Stimulated activated CD8-positive, alpha-beta memory T cell treated with anti-CD3 and anti-CD28 coated beads, Interleukin-4, amount 100 ng/mL, for 24 hours (primary cell): ENCODE data around the gene CCR5.
"Not testable (repeated sequence)": the region's sequence is repeated elsewhere in the genome, so short reads cannot be mapped to it uniquely, and the experiment has no call there.

Experiments
- DNase-seq: peaks from one replicate; pipeline ENCODE4 v3.0.0-alpha.2; 2020; ENCODE audit warnings: low read depth

CCR5 gene

GRCh38 chr3:46370839-46371518 lies at the start of gene CCR5:
Gene CCR5, plus strand, starts transcription at chr3:46370946. Its CDS starts 1,957 bp downstream, at chr3:46372903.
- no peak for DNase-seq

- DNase-seq: no peak
Measured at GRCh38 chr3:46321461-46322104, 49.2 kb upstream of the CCR5 start.

DNA sequence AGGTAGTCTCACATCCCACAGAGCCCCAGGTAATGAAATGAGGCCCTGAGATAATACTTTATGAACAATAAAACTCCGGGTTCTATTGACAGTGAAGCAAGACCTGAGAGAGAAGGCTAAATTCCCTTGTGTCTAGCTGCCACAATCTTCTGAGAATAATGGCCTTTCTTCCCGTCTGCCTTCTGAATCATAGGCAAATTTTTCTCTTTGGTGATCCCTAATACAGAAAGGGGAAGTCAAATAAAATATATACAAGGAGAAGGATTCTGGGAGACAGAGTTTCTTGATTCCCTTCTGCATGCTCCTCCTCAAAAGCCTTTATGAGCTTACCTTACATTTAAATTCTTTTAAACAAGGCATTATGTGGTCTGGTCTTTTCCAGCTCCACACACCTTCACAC lies 46.7 kb upstream of the CCR5 start:
- DNase-seq: no peak

- DNase-seq: no peak
Measured at GRCh38 chr3:46325645-46326300, 45.0 kb upstream of the CCR5 start.

DNA sequence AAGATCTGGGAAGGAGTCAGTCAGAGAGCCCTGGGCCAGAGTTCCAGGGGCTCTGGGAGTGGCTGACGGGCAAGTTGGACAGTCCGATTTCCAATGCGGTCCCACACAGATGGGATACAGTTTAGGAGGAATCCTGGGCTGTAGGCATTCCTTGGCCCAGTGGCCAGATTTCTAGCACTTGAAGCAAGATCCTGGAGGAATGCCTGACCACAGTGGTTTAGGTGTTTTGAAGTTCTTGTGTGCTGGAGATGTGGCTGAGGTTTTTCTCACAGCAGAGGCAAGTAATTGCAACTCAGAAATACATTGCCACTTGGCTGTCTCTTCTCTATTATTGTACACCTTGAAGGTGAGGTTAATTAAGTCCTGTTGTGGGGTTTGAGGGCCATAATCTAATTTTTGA lies 40.1 kb upstream of the CCR5 start:
- not testable (repeated sequence) for DNase-seq

GRCh38 chr3:46334741-46335478 lies 35.8 kb upstream of the CCR5 start:
- DNase-seq: no peak

DNA sequence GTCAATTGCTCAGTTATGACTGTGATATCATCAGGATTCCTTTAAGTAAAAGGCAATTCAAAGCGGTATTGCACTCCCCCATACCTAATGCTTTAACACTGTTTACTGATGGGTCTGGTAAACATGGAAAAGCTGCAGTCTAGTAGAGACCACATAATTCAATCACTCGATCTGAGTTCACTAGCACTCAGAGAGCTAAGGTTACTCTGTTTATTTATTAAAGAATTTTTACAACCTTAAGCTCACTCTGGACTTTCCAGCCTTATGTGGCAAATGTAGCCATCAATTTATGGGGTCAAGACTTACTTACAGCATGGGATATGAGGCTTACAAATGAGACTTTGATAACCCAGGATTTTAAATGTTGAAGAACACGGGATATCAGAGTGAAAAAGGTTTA lies 35.2 kb upstream of the CCR5 start:
- DNase-seq: no peak

- no peak for DNase-seq
Measured at GRCh38 chr3:46337911-46338310, 32.8 kb upstream of the CCR5 start.

DNA sequence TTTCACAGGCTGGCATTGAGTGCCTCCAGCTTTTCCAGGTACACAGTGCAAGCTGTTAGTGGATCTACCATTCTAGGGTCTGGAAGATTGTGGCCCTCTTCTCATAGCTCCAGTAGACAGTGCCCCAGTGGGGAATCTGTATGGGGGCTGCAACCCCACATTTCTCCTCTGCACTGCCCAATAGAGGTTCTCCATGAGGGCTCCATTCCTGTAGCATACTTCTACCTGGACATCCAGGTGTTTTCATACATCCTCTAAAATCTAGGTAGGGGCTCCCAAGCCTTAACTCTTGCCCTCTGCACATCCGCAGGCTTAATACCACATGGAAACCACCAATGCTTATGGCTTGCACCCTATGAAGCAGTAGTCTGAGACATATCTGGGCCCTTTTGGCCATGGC lies 31.9 kb upstream of the CCR5 start:
- DNase-seq: no peak

- no peak for DNase-seq
Measured at GRCh38 chr3:46344476-46344875, 26.3 kb upstream of the CCR5 start.

DNA sequence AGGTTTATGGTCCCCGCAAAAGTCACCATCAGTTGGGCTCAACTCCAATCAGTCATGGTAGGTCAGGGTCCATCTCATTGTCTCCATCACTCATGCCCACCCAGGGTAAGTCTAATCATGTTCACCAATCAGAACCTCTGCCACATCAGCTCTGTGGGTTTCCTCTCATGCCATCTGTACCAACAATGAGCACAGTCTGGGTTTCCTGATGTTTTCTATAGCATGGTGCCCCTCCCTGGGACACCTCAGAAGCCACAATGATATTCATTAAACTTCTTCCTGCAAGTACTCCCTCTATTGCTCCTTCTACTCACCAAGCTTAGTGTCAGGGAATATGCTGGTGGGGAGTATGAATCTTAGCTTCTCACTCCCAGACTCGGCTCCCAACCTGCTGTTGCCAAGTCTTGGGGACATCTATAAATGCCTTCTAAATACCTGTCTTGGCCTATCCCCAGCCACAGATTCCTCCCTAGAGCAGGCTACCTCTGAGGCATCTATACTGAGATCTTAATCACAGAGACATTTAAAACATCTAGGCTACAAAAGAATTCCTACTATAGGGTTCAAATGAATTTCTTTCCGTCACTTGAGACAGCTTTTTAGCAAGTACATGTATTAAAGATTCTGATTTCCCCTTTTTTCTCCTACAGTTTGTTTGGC lies 21.8 kb upstream of the CCR5 start:
- no peak for DNase-seq

DNA sequence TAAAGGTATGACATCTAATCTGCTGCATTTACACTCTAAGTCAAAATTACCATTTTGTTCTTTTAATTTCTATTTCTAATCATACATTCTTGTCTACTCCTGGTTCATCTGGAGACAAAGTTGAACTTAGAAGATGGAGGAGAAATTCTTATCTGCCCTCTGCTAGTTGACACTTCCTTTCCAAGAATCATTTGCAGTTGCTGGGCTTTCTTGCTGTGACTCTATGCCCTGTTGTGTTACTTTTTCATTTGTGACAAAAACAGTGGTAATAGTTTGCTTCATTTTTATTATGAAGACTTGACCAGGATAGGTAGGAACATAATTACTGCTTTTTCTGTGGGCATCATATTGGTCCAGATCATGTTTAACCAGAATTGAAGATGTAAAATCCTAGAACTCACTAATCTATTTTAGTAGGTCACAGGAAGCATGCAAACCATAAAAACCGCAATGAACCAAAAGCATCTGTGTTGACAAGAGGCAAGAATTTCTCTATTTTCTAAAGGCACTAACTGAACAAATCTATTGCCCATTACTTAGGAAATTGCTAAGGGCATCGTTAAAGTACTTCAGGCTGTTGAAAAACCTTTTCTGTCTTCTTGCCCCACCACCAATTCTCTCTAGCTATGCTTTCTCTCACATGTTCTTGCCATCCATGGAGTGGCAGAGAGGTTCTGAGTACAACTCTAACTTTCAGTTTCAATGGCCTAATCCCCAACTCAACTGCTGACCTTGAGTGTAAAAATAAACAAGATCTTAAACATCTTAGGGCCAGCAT lies 21.1 kb upstream of the CCR5 start:
- DNase-seq: no peak

- DNase-seq: no peak
Measured at GRCh38 chr3:46350262-46350565, 20.5 kb upstream of the CCR5 start.

DNA sequence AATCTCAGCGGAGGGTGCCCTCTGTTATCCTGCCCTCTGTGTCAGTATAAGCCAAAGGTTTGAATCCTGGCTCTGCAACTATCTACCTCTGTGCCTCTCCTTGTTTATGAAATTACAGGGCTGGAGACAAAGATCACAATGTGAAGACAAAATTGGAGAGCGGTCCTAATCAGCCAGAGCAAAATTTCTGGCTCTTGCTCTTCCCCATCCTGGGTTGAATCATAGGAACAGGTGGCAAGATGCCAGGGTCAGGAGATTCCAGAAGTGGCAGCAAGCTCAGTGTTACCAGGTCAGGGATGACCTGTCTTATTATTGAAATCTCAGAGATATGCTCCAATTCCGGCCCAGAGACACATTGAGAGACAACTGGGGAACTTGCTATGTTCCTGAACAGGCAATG lies 19.1 kb upstream of the CCR5 start:
- no peak for DNase-seq

GRCh38 chr3:46353090-46353489 lies 17.7 kb upstream of the CCR5 start:
- DNase-seq: no peak

DNA sequence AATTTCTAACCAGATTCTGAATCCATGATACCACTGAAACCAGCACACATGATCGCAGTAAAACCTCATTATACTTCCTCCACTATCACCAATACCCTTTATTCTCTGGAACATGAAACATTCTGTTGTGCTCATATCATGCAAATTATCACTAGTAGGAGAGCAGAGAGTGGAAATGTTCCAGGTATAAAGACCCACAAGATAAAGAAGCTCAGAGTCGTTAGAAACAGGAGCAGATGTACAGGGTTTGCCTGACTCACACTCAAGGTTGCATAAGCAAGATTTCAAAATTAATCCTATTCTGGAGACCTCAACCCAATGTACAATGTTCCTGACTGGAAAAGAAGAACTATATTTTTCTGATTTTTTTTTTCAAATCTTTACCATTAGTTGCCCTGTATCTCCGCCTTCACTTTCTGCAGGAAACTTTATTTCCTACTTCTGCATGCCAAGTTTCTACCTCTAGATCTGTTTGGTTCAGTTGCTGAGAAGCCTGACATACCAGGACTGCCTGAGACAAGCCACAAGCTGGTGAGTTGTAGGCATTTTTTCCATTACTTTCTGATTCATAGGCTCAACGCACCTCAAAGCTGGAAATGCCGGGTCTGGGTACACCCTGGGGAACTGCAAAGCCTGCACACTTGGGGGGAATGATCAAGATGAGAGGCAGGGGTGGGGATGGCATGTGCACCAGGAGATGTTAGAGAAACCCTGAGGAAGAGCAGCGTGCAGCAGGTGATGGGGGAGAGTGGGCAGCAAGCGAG lies 16.9 kb upstream of the CCR5 start, which contains the start of gene CCR2:
Gene CCR2 (plus strand): TSS at position 465 of the 764 bp plus-strand sequence. CDS start 3,417 bp downstream, outside the sequence.
- no peak for DNase-seq

- DNase-seq: no peak
Measured at GRCh38 chr3:46354478-46354877, 16.3 kb upstream of the CCR5 start.

- no peak for DNase-seq
Measured at GRCh38 chr3:46354984-46355383, 15.8 kb upstream of the CCR5 start.

DNA sequence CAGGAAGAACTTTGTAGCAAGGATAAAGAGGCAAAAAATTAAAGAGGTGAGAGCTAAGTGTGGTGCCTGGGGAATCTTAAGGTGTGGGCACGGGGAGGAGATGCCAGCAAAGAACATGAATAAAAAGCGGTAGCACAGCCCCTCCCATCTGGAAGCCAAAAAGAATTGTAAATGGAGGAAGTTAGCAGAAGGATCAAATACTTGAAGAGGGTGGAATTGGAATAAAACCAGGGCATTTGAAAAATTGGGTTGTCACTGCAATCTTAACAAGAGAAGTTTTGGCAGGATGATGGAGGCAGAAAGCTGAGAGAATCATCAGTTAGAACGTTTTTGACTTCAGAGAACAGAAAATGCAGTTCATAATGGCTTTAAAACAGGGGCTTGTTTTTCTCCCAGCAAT lies 14.5 kb upstream of the CCR5 start:
- DNase-seq: no peak

DNA sequence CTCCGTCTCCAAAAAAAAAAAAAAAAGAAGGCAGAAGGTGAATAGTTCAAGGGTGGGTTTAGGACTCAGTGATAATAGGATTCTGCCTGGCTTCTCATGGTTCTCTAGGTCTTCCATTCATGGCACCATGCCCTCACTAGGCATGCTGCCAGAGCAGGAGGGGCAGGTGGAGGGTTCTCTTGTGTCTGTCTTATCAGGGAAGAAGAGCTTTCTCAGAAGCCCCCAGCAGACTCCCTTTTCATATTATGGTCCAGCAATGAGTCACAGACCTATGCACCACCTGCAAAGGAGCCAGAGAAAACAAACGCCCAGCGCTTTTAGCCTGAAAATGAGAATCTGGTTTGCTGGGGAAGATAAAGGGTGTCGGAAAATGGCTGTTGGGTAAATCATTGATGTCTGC lies 13.8 kb upstream of the CCR5 start:
- DNase-seq: no peak

GRCh38 chr3:46358466-46358865 lies 12.3 kb upstream of the CCR5 start:
- DNase-seq: no peak
